Measurements from ENCODE around the gene ADGRG1. TPM values are rescaled to one million over a fixed set of nuclear protein-coding genes. Genes with fewer than 3 reads are reported as not detected.

ADGRG1 gene
- total RNA-seq, 3 donors from 2014 or later: 3.6 to 11.9 (median 6.7) TPM

DNA sequence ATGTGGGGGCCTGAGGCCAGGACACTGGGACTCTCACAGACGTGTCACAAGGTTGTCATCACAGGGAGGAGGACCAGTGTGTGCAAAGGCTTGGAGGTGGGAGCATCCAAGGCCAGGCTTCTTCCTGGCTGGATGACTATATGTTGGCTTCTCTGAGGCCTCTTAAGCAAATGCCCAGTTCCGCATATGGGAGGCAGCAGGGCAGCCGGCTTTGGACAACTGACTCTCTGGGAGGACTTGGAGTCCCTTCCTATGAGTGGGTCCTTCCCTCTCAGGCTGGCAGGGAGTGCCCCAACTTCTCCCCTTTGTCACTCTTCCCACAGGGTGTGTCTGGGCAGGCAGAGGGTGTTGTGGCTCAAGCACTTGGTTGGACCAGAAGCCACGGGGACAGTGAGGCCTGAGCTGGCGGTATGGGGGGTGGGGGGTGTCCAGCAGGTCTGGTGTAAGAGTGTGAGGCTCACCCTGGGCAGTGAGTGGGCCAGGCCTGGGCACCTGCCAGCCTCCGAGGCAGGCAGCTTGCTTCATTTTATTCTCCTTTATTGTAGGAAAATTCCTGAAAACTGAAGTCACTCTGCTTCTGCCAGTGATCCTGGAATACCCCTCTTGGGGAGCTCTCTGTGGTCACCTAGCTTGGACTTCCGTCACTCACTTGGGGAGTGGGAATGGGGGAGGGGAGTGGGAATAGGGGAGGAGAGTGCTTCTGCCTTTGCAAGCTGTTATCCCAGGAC lies 14.9 kb downstream of the ADGRG1 start:
- H3K36me3 Mint-ChIP-seq (ENCODE audit: insufficient read depth): no peaks in the 10 kb centered on the region
- peaks cover 7% of the 10 kb centered on the region for H3K4me1 Mint-ChIP-seq (ENCODE audit: low read depth)
- no peaks in the 10 kb centered on the region for H3K9me3 Mint-ChIP-seq
- no peak for ATAC-seq
- H3K27me3 Mint-ChIP-seq (ENCODE audit: low read depth): no peaks in the 10 kb centered on the region
- H3K4me3 Mint-ChIP-seq: no peak overlapping the region
- DNase-seq: no peak

DNA sequence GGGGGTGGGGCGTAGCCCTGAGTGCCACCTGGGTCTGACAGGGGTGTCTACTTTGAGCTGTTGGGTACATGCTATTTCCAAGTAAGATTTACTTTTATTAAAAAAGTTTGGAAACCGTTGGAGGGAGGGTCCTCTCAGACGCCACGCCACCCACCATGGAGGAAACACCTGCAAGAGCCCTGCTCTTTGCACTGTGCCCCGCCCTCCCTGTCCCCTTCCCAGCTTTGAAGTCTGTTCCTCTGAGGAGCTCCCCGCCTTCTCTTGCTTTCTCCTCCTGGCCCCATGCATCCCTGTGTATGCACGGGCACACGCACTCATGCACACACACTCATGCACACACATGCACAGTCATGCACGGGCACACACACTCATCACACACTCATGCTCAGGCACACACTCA lies 15.5 kb downstream of the ADGRG1 start:
- H3K4me3 Mint-ChIP-seq: no peak overlapping the region

DNA sequence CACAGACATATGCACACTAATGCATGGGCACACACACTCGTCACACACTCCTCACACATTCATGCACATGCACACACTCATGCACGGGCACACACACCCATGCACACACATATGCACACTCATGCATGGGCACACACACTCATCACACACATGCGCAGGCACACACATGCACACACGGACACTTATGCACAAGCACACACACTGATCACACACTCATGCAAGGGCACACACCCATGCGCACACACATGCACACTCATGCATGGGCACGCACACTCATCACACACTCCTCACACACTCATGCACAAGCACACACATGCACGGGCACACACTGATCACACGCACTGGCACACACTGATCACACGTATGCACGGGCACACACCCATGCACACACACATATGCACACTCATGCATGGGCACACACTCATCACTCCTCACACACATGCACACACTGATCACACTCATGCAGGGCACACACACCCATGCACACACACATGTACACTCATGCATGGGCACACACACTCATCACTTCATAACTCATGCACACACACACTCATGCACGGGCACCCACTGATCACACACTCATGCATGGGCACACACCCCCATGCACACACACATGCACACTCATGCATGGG lies 16.1 kb downstream of the ADGRG1 start:
- Mint-ChIP-seq H3K4me3 (no peak overlapping the region), H3K36me3 (ENCODE audit: insufficient read depth) (no peaks in the 10 kb centered on the region), H3K4me1 (ENCODE audit: low read depth) (peaks cover 15% of the 10 kb centered on the region), H3K27me3 (ENCODE audit: low read depth) (no peaks in the 10 kb centered on the region), H3K9me3 (no peaks in the 10 kb centered on the region)
- DNase-seq (no peak), ATAC-seq (no peak)

More for the DNA sequence above, 15.5 kb downstream of the ADGRG1 start:
- Mint-ChIP-seq H3K36me3 (ENCODE audit: insufficient read depth) (no peaks in the 10 kb centered on the region), H3K9me3 (no peaks in the 10 kb centered on the region), H3K4me1 (ENCODE audit: low read depth) (peaks cover 12% of the 10 kb centered on the region), H3K27me3 (ENCODE audit: low read depth) (no peaks in the 10 kb centered on the region)
- ATAC-seq: no peak
- no peak for DNase-seq

DNA sequence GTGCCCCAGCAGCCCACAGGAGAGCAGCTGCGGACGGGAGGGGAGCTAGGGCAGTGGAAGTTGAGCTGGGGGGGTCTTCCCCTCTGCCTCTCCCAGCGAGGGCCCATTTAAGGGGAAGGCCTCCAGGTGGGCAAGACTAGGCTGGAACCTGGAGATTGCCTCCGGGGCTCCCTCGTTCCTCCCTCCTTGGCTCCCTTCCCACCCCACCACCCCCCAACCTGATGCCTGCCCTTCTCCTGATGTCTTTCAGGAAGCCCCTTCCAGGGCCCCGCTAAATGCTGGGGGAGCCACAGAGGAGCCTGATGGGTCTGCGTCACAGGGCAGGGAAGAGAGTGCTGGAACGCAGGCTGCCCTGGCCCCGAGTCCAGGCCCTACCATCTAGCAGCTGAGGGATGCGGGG lies 16.7 kb downstream of the ADGRG1 start:
- Mint-ChIP-seq H3K9me3 (no peaks in the 10 kb centered on the region), H3K36me3 (ENCODE audit: insufficient read depth) (no peaks in the 10 kb centered on the region), H3K4me1 (ENCODE audit: low read depth) (peaks cover 15% of the 10 kb centered on the region), H3K27me3 (ENCODE audit: low read depth) (no peaks in the 10 kb centered on the region), H3K4me3 (no peak overlapping the region)
- ATAC-seq: no peak
- no peak for DNase-seq

DNA sequence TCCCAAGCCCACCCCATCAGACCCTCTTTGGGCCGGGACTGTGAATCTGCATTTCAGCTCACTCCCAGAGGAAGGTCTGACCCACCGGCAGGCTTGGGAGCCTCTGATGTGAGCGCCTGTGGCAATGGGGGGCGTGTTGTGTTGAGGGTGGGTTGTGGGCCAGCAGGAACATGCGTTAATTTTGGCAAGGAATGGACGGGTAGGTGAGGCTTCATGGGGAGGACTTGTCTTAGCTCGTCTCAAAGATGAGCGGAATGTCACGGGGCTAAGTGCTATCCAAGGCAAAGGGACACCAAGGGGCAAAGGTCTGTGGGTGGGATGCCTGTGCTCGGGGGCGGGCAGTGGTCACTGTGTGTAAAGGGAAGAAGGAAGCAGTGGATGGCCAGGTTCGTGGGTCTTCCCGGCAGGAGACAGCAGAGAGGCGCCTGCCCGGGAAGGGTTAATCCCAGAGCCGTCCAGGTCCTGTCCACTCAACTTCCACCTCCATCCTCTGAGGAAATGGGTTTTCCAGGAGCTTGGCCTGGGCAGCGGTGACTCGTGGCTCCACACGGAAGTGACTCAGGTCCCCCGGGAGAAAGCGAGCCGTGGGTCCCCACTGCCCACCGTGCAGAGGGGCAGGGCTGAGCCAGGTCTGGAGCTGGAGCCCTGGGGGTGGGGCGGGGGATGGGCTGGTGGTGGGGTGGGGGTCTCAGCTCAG lies 17.4 kb downstream of the ADGRG1 start:
- Mint-ChIP-seq H3K36me3 (ENCODE audit: insufficient read depth) (no peaks in the 10 kb centered on the region), H3K27me3 (ENCODE audit: low read depth) (no peaks in the 10 kb centered on the region), H3K4me1 (ENCODE audit: low read depth) (peaks cover 15% of the 10 kb centered on the region), H3K4me3 (no peak overlapping the region), H3K9me3 (no peaks in the 10 kb centered on the region)
- no peak for DNase-seq
- no peak for ATAC-seq

DNA sequence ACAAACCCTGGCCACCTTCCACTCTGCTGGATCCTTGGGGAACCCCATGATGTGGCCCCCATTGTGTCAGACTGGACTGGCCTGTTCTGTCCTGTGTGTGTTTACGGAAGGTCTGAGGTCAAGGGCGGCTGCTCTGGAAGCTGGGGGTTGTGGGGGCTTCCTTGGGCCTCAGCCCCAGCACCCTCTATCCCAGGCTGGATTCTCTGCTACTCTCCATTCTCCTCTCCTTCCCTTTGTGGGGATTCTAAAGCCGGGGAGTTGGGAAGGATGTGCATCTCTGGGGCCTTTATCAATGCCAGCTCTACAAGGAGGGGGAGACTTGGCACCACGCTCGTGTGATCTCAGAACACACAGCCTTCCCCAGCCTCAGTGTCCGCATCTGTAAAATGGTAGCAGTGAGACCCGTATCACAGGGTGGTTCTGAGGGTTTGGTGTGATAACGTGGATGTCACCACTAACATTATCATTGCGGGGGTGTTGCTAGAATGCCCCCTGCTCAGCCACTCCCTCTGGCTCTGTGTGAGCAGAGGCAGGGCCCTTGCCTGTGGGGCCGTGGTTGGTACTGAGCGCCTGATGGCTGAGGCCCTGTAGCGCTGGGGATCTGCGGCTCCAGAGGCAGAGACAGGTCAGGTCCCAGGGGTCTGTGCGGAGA lies 18.1 kb downstream of the ADGRG1 start:
- ATAC-seq: peak in 1 of 2 donors; percentile 31
- DNase-seq: no peak
- Mint-ChIP-seq H3K27me3 (ENCODE audit: low read depth) (no peaks in the 10 kb centered on the region), H3K36me3 (ENCODE audit: insufficient read depth) (no peaks in the 10 kb centered on the region), H3K4me3 (no peak overlapping the region), H3K4me1 (ENCODE audit: low read depth) (peaks cover 16% of the 10 kb centered on the region), H3K9me3 (no peaks in the 10 kb centered on the region)

DNA sequence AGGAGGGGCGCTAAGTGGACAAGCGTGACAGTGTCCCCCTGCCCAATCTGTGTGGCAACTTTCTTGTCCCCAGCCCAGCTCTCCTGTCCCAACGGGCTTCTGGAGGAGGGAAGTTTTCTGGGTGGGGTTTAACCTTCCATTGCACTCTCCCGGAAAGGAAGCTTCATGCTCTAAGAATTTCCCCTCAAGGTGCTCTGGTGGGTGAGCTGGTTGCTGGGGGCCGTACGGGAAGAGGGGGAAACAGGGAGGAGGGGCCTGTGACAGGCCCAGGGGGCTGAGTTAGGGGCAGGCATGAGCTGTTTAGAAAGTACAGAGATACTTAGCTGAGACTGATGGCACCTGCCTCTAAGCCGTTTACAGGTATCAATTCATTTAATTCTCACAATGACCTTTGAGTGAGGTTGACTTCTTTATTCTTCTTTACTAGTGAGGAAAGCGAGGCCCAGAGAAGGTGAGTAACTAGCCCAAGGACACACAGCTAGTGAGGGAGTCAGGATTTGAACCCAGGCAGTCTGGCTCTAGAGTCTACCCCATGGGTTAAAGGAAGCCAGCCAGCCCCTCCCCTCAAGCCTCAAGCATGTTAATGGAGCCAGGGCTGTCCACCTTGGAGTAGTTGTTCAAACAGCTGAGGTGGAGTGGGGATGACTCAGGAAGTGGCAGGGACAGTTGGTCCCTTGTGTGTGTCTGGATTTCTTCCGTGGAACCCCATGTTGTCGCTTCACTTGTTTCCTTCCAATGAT lies 18.9 kb downstream of the ADGRG1 start:
- H3K4me3 Mint-ChIP-seq: peak overlapping the region; percentile 69
- H3K9me3 Mint-ChIP-seq: no peaks in the 10 kb centered on the region
- H3K27me3 Mint-ChIP-seq (ENCODE audit: low read depth): no peaks in the 10 kb centered on the region
- H3K4me1 Mint-ChIP-seq (ENCODE audit: low read depth): peaks cover 24% of the 10 kb centered on the region
- no peaks in the 10 kb centered on the region for H3K36me3 Mint-ChIP-seq (ENCODE audit: insufficient read depth)
- DNase-seq (no peak), ATAC-seq (peak in 1 of 2 donors; percentile 15)

DNA sequence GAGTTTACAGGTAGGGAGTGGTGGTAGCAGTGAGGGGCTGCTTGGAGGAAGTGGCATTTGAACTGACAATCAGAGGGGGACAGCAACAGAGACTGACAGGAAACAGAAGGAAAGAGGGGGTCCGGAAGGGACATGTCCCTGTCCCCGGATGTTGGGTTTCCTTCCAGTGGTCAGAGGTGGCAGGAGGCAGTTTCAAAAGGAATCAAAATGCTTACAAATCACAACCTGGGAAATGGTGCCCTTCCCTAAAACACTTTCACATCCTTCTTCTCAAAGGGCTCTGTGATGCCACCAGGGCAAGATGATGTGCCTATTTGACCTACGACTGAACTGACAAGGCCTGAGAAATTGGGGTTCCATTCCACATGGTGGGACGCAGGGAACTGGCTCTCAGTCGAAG lies 19.7 kb downstream of the ADGRG1 start:
- Mint-ChIP-seq H3K4me1 (ENCODE audit: low read depth) (peaks cover 24% of the 10 kb centered on the region), H3K27me3 (ENCODE audit: low read depth) (no peaks in the 10 kb centered on the region), H3K9me3 (no peaks in the 10 kb centered on the region), H3K4me3 (peak overlapping the region; percentile 69), H3K36me3 (ENCODE audit: insufficient read depth) (no peaks in the 10 kb centered on the region)
- DNase-seq (no peak), ATAC-seq (no peak)

DNA sequence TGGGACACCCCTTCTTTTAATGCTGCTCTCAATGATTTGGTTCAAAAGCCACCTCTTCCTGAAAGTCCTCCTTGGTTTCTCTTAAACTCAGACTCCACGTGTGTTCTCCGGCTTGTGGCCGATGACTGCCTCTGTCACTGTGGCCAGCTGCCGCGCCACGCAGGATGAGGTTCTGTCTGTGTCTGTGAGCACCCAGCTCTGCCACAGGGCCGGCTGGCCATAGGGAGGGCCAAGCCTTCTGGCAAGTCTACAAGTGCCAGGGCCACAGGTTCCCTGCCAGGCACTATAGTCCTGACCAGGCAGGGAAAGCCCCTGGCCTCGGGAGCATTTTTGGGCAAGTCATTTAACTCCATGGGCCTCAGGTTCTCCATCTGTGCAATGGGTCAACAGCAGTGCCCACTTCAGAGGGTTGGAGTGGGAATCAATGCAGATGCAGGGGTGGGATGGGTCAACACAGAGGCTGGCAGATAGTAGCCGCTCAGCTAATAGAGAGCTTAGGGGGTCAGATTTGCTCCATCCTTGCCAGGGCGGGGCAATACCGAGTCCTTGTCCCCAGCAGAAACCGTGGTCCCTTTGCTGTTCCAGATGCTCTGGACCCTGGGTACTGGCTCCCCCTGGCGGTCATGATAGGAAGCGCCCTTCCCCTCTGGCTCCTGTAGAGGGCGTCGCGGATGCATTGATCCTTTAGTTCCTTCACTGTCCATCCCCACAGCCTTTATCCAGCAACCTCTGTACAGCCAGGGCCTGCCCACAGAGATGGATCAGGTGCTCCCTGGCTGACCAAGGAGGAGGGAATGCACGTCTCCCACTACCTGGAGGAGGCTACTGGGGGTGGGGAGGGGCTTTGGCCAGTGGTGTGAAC lies 20.4 kb downstream of the ADGRG1 start:
- Mint-ChIP-seq H3K27me3 (ENCODE audit: low read depth) (no peaks in the 10 kb centered on the region), H3K4me3 (peak overlapping the region; percentile 30), H3K36me3 (ENCODE audit: insufficient read depth) (no peaks in the 10 kb centered on the region), H3K4me1 (ENCODE audit: low read depth) (peaks cover 24% of the 10 kb centered on the region), H3K9me3 (no peaks in the 10 kb centered on the region)
- ATAC-seq (peak; percentile 81 to 85), DNase-seq (peak; percentile 85)

DNA sequence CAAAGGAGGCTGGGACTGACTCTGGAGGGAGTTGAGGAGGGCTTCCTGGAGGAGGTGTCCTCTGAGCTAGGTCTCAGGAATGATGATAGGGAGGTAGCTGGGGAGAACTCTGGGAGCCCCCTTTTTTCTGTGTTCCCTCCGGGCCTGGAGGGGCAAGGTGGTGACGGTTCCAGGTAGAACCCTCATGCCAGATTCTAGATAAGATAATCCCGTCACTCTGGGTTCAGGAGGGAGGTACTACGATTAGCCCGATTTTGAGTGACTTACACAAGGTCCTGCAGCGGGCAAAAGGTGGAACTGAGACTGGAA lies 21.0 kb downstream of the ADGRG1 start:
- no peak for ATAC-seq
- DNase-seq: no peak
- H3K27me3 Mint-ChIP-seq (ENCODE audit: low read depth): no peaks in the 10 kb centered on the region
- H3K36me3 Mint-ChIP-seq (ENCODE audit: insufficient read depth): no peaks in the 10 kb centered on the region
- H3K4me3 Mint-ChIP-seq: no peak overlapping the region
- peaks cover 24% of the 10 kb centered on the region for H3K4me1 Mint-ChIP-seq (ENCODE audit: low read depth)
- no peaks in the 10 kb centered on the region for H3K9me3 Mint-ChIP-seq

DNA sequence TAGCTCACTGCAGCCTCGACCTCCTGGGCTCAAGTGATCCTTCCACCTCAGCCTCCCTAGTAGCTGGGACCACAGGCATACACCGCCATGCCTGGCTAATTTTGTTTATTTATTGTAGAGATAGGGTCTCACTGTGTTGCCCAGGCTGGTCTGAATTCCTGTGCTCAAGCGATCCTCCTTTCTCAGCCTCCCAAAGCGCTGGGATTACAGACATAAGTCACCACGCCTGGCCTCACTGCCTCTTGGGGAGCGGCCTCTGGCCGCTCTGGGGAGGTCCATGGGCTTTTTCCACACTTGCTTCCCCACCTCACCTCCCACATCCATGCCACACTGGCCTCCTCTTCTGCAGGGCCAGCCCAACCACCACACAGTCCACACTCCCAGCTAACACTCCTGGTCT lies 21.4 kb downstream of the ADGRG1 start:
- DNase-seq: no peak
- Mint-ChIP-seq H3K9me3 (no peaks in the 10 kb centered on the region), H3K4me3 (no peak overlapping the region), H3K4me1 (ENCODE audit: low read depth) (peaks cover 24% of the 10 kb centered on the region), H3K36me3 (ENCODE audit: insufficient read depth) (no peaks in the 10 kb centered on the region), H3K27me3 (ENCODE audit: low read depth) (no peaks in the 10 kb centered on the region)
- ATAC-seq: no peak

DNA sequence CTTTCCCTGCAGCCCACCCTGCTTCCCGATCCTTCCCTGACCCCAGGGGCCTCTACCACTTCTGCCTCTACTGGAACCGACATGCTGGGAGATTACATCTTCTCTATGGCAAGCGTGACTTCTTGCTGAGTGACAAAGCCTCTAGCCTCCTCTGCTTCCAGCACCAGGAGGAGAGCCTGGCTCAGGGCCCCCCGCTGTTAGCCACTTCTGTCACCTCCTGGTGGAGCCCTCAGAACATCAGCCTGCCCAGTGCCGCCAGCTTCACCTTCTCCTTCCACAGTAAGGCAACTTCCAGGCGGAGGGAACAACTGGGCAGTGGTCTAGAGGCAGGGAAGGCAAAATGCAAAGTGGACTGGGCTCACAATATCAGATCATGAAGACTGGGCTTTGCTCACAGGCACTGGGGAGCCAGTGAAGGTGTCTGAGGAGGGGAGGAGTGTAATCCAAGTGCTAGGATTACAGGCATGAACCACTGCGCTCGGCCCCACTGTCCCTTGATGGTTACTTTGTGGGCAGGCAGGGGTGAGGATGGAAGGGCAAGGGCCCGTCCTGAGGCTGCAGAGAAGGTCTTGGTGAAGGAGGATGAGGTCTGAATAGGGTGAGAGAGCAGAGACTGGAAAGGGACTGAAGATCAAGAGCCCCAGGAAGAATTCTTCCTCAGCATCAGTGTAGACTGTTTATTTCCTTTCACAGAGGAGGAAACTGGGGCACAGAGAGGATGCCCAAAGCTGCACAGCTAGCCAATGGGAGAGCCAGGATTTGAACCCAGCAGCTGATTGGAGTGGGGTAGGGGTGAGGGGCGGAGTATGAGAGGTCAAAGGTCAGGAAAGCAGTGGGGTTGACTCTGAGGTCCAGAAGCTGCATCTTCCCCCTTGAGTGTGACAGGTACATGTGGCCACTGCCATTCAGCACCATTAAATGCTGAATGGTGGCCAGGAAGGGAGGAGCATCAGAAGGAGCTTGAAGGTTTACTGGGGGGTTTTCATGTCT lies 23.2 kb downstream of the ADGRG1 start:
- ATAC-seq (no peak), DNase-seq (no peak)
- H3K9me3 Mint-ChIP-seq: no peaks in the 10 kb centered on the region
- H3K4me1 Mint-ChIP-seq (ENCODE audit: low read depth): peaks cover 29% of the 10 kb centered on the region
- no peaks in the 10 kb centered on the region for H3K27me3 Mint-ChIP-seq (ENCODE audit: low read depth)
- H3K4me3 Mint-ChIP-seq: no peak overlapping the region
- H3K36me3 Mint-ChIP-seq (ENCODE audit: insufficient read depth): no peaks in the 10 kb centered on the region

Measured in activated T-cell treated with anti-CD3 and anti-CD28 coated beads, Interleukin-2, amount 50 U/mL, for 4 hours (primary cell).